Thyroid gland (tissue), 4 donors: Measurements from ENCODE around the gene CCDC78.
A peak's percentile ranks its signal among the peaks of the same experiment; 100 is the strongest.

ENCODE experiments used
- CTCF ChIP-seq, 6 experiments: fragments of 200-600 bp in 3 of 6; fragments of 450-650 bp in 3 of 6; sonication (generic) in 3 of 6; IDR thresholded peaks; one replicate each; pipeline ENCODE4 v1.5.1; 2016 to 2019; ENCODE audit warnings: antibody characterized with exemption in 6 of 6, mild to moderate bottlenecking in 2 of 6, inconsistent platforms in 1 of 6, moderate library complexity in 1 of 6
- POLR2A ChIP-seq, 2 donors: fragments of 450-650 bp; IDR thresholded peaks; one replicate each; pipeline ENCODE4 v1.6.1; 2017; ENCODE audit warnings: antibody characterized with exemption in 2 of 2, mild to moderate bottlenecking in 2 of 2, moderate library complexity in 1 of 2

- TF ChIP-seq CTCF (IDR thresholded peaks at IDR 0.05), result no peak
- TF ChIP-seq POLR2A (IDR thresholded peaks at IDR 0.05), result peak in 1 of 2 donors; percentile 31
These were observed 30.7 kb downstream of the CCDC78 start for GRCh38 chr16:695355-696089.
